PC-3 (cell line): ENCODE results near the gene MYH11. TPM values are rescaled to one million over a fixed set of nuclear protein-coding genes. Genes with fewer than 3 reads are reported as not detected.

Source experiments
- ATAC-seq: fragments of 200-7000 bp; cut with Tn5 transposase; 2 replicates; pipeline ENCODE4 v1.9.1; 2020; ENCODE audit warnings: mild to moderate bottlenecking, moderate library complexity
- BruUV-seq: library from RNA; stranded (reverse); fragments of 400-500 nt; replicated peaks from 2 replicates; lab custom pipeline; 2021; lab: Mats Ljungman, UMichigan
- CTCF ChIA-PET: fragments of 300-600 bp; sonication (Branson Sonifier 250); formaldehyde crosslinking; loops from one replicate; lab custom pipeline; 2022; ENCODE audit warnings: antibody characterized with exemption; lab: Charles Lee
- POLR2A ChIA-PET: fragments of 300-600 bp; sonication (Branson Sonifier 250); formaldehyde crosslinking; loops from one replicate; lab custom pipeline; 2022; ENCODE audit warnings: antibody characterized with exemption; ENCODE audit not compliant: unreplicated experiment; lab: Charles Lee
- DNase-seq: peaks from one replicate; pipeline ENCODE4 v3.0.0-alpha.2; 2015
- H2AFZ ChIP-seq: fragments of 300-600 bp; sonication (generic); 2 replicates; pipeline ENCODE4 v1.6.0; 2016; ENCODE audit warnings: antibody characterized with exemption, low read length
- H3F3A ChIP-seq: fragments of 300-600 bp; sonication (generic); one replicate; pipeline ENCODE4 v1.6.0; 2017; ENCODE audit warnings: antibody characterized with exemption, low read length, control low read depth, mild to moderate bottlenecking; ENCODE audit not compliant: unreplicated experiment
- H3K27ac ChIP-seq: fragments of 300-600 bp; sonication (generic); 2 replicates; pipeline ENCODE4 v1.5.1; 2016; ENCODE audit warnings: mild to moderate bottlenecking, low read length
- H3K27me3 ChIP-seq: fragments of 300-600 bp; sonication (generic); 2 replicates; pipeline ENCODE4 v1.6.1; 2016; ENCODE audit warnings: low read length, mixed read lengths
- H3K36me3 ChIP-seq: fragments of 300-600 bp; sonication (generic); 2 replicates; pipeline ENCODE4 v1.6.1; 2016; ENCODE audit warnings: low read depth, mixed run types, low read length, mixed read lengths
- H3K4me1 ChIP-seq: fragments of 300-600 bp; sonication (generic); 2 replicates; pipeline ENCODE4 v1.5.1; 2016; ENCODE audit warnings: low read length; ENCODE audit not compliant: insufficient read depth
- H3K4me2 ChIP-seq: fragments of 300-600 bp; sonication (generic); 2 replicates; pipeline ENCODE4 v1.6.0; 2016; ENCODE audit warnings: low read length
- H3K4me3 ChIP-seq: fragments of 300-600 bp; sonication (generic); 2 replicates; pipeline ENCODE4 v1.5.1; 2016; ENCODE audit warnings: mild to moderate bottlenecking, low read length, mixed read lengths
- H3K79me2 ChIP-seq: fragments of 300-600 bp; sonication (generic); 2 replicates; pipeline ENCODE4 v1.6.1; 2017; ENCODE audit warnings: low read length, mixed read lengths
- H3K9ac ChIP-seq: fragments of 300-600 bp; sonication (generic); 2 replicates; pipeline ENCODE4 v1.6.0; 2016; ENCODE audit warnings: mild to moderate bottlenecking, low read length
- H3K9me2 ChIP-seq: fragments of 300-600 bp; sonication (generic); replicated peaks from 2 replicates; pipeline ENCODE4 v1.6.1; 2016; ENCODE audit warnings: mixed run types, low read length, mixed read lengths
- H3K9me3 ChIP-seq: fragments of 300-600 bp; sonication (generic); 2 replicates; pipeline ENCODE4 v1.6.1; 2016; ENCODE audit warnings: low read length, mixed read lengths
- H4K20me1 ChIP-seq: fragments of 300-600 bp; sonication (generic); 2 replicates; pipeline ENCODE4 v1.6.1; 2016; ENCODE audit warnings: low read length, mixed read lengths
- EZH2 ChIP-seq: fragments of 300-600 bp; sonication (generic); IDR thresholded peaks from one replicate; pipeline ENCODE4 v1.6.1; 2017; ENCODE audit warnings: antibody characterized with exemption, mild to moderate bottlenecking, low read length; ENCODE audit not compliant: unreplicated experiment
- EZH2phosphoT487 ChIP-seq: fragments of 300-600 bp; sonication (generic); IDR thresholded peaks from 2 replicates; pipeline ENCODE4 v1.6.1; 2018; ENCODE audit warnings: mild to moderate bottlenecking, antibody characterized with exemption, low read length, borderline replicate concordance
- intact Hi-C: fragments of 100-400 bp; cut with micrococcal nuclease; formaldehyde crosslinking; loops from 2 replicates; pipeline ENCODE4 v1.9.0; 2023
- total RNA-seq: library from RNA; depleted of rRNA; stranded (reverse); fragments of >200 nt; gene quantifications from 2 replicates; pipeline ENCODE4 v1.2.3, GENCODE V29; 2014
- TF ChIP-seq, protein P1 (sequence below): fragments of 300-600 bp; sonication (generic); conservative IDR thresholded peaks from 2 replicates; pipeline ENCODE4 v1.5.1; 2017; ENCODE audit warnings: antibody characterized with exemption, low read depth, mild to moderate bottlenecking, low read length

MYH11 gene
- total RNA-seq, 1 experiment from 2014 or later: not detected

GRCh38 chr16:15686287-15686686, 170.5 kb downstream of the MYH11 start:
- POLR2A ChIA-PET: interaction anchor here (0.6 kb wide), 1 partner anchor 36 kb away, joined by 9 read pairs; the partner anchor contains the start of gene NDE1
- DNase-seq: no peak

DNA sequence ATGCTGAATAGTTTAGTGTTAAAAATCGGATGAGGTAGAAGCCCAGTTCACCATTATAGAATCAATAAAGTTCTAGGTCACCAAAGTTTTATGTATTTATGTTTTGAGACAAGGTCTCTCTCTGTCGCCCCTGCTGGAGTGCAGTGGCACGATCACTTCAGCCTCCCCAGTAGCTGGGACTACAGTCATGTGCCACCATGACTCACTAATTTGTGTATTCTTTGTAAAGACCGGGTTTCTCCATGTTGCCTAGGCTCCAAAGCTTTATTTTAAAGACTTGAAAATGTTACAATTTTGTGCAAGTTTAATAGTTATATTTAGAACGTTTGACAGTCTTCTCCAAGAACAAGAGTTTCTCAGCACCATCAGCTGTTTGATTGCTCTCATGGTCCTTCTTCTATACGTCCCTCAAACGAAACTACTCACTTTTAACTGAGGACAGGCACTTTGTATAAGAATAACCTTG, 174.7 kb downstream of the MYH11 start:
- CTCF ChIA-PET: interaction anchor here (1.1 kb wide), 1 partner anchor 38 kb away, joined by 4 read pairs; no protein-coding TSS in a partner anchor
- no TSS peak for BruUV-seq
- H3K9me3 ChIP-seq: no peaks in the 10 kb centered on the region
- no peak overlapping the region for H2AFZ ChIP-seq
- intact Hi-C loops: no loop called here
- no peak for TF ChIP-seq EZH2phosphoT487
- TF ChIP-seq, protein P1, sequence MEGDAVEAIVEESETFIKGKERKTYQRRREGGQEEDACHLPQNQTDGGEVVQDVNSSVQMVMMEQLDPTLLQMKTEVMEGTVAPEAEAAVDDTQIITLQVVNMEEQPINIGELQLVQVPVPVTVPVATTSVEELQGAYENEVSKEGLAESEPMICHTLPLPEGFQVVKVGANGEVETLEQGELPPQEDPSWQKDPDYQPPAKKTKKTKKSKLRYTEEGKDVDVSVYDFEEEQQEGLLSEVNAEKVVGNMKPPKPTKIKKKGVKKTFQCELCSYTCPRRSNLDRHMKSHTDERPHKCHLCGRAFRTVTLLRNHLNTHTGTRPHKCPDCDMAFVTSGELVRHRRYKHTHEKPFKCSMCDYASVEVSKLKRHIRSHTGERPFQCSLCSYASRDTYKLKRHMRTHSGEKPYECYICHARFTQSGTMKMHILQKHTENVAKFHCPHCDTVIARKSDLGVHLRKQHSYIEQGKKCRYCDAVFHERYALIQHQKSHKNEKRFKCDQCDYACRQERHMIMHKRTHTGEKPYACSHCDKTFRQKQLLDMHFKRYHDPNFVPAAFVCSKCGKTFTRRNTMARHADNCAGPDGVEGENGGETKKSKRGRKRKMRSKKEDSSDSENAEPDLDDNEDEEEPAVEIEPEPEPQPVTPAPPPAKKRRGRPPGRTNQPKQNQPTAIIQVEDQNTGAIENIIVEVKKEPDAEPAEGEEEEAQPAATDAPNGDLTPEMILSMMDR: peak; percentile 68
- no peaks in the 10 kb centered on the region for H3F3A ChIP-seq
- peak overlapping the region; percentile 12; the same call in 1 of the 2 replicates for H3K27ac ChIP-seq
- no peaks in the 10 kb centered on the region for H3K36me3 ChIP-seq
- no peaks in the 10 kb centered on the region for H3K79me2 ChIP-seq
- H3K9me2 ChIP-seq: no peaks in the 10 kb centered on the region
- peak; percentile 72 for DNase-seq
- no peaks in the 10 kb centered on the region for H3K27me3 ChIP-seq
- H3K4me2 ChIP-seq: no peak overlapping the region
- H3K9ac ChIP-seq: no peak overlapping the region
- H3K4me1 ChIP-seq: peaks cover 3% of the 10 kb centered on the region; the same call in 1 of the 2 replicates
- peak; percentile 86 for ATAC-seq
- POLR2A ChIA-PET: interaction anchor here (1.0 kb wide), 1 partner anchor 40 kb away, joined by 5 read pairs; the partner anchor contains the start of gene MARF1
- H4K20me1 ChIP-seq: no peaks in the 10 kb centered on the region
- H3K4me3 ChIP-seq: no peak overlapping the region

More at GRCh38 chr16:15686287-15686686, 170.5 kb downstream of the MYH11 start:
- H3K27me3 ChIP-seq: no peaks in the 10 kb centered on the region
- CTCF ChIA-PET: no interaction called here
- H3K4me1 ChIP-seq: peaks cover 3% of the 10 kb centered on the region; the same call in 1 of the 2 replicates
- H2AFZ ChIP-seq: no peak overlapping the region
- intact Hi-C loops: no loop called here
- TF ChIP-seq, protein P1: no peak
- TF ChIP-seq EZH2: no peak
- no peak for TF ChIP-seq EZH2phosphoT487
- H3K9me2 ChIP-seq: no peaks in the 10 kb centered on the region
- no peak overlapping the region for H3K9ac ChIP-seq
- no peak overlapping the region for H3K27ac ChIP-seq
- BruUV-seq: no TSS peak
- H3F3A ChIP-seq: no peaks in the 10 kb centered on the region
- no peaks in the 10 kb centered on the region for H4K20me1 ChIP-seq
- H3K79me2 ChIP-seq: no peaks in the 10 kb centered on the region
- no peak overlapping the region for H3K4me2 ChIP-seq
- no peak for ATAC-seq
- H3K4me3 ChIP-seq: no peak overlapping the region
- no peaks in the 10 kb centered on the region for H3K36me3 ChIP-seq
- no peaks in the 10 kb centered on the region for H3K9me3 ChIP-seq

GRCh38 chr16:15677447-15677846, 179.4 kb downstream of the MYH11 start:
- no peak overlapping the region for H3K27ac ChIP-seq
- no peaks in the 10 kb centered on the region for H3K9me3 ChIP-seq
- H3K4me1 ChIP-seq: peaks cover 14% of the 10 kb centered on the region
- ChIA-PET CTCF (no interaction called here), POLR2A (no interaction called here)
- peaks cover 10% of the 10 kb centered on the region for H3K79me2 ChIP-seq
- ATAC-seq: no peak
- no peaks in the 10 kb centered on the region for H3K36me3 ChIP-seq
- intact Hi-C loops: no loop called here
- H3K9me2 ChIP-seq: no peaks in the 10 kb centered on the region
- no peak overlapping the region for H3K9ac ChIP-seq
- H3F3A ChIP-seq: no peaks in the 10 kb centered on the region
- H3K4me2 ChIP-seq: no peak overlapping the region
- BruUV-seq: no TSS peak
- no peaks in the 10 kb centered on the region for H4K20me1 ChIP-seq
- DNase-seq: no peak
- no peaks in the 10 kb centered on the region for H3K27me3 ChIP-seq
- TF ChIP-seq EZH2phosphoT487: no peak
- TF ChIP-seq EZH2: no peak
- TF ChIP-seq, protein P1: no peak
- H2AFZ ChIP-seq: no peak overlapping the region
- H3K4me3 ChIP-seq: no peak overlapping the region
